Karpas-422 (cell line): Measurements from ENCODE around the gene SNTB2. TPM values are rescaled to one million over a fixed set of nuclear protein-coding genes. Genes with fewer than 3 reads are reported as not detected.
"Not testable (repeated sequence)": the region's sequence is repeated elsewhere in the genome, so short reads cannot be mapped to it uniquely, and the experiment has no call there.

Experiments
- DNase-seq: peaks from one replicate; pipeline ENCODE4 v3.0.0-alpha.2; 2015
- H2AFZ ChIP-seq: fragments of 200-600 bp; sonication (generic); 2 replicates; pipeline ENCODE4 v1.6.1; 2014; ENCODE audit warnings: antibody characterized with exemption, low read length, mixed read lengths
- H3K27ac ChIP-seq: fragments of 200-600 bp; sonication (generic); 2 replicates; pipeline ENCODE4 v1.5.1; 2014; ENCODE audit warnings: mild to moderate bottlenecking, low read length, moderate library complexity
- H3K27me3 ChIP-seq: fragments of 200-600 bp; sonication (generic); 2 replicates; pipeline ENCODE4 v1.6.1; 2014; ENCODE audit warnings: low read length, mixed read lengths
- H3K36me3 ChIP-seq: fragments of 200-600 bp; sonication (generic); 2 replicates; pipeline ENCODE4 v1.6.1; 2014; ENCODE audit warnings: low read length, mixed read lengths; ENCODE audit not compliant: insufficient read depth
- H3K4me1 ChIP-seq: fragments of 200-600 bp; sonication (generic); 2 replicates; pipeline ENCODE4 v1.6.1; 2014; ENCODE audit warnings: mild to moderate bottlenecking, low read length, mixed read lengths
- H3K4me2 ChIP-seq: fragments of 200-600 bp; sonication (generic); 2 replicates; pipeline ENCODE4 v1.6.1; 2014; ENCODE audit warnings: low read length, low read depth, mild to moderate bottlenecking; ENCODE audit not compliant: poor library complexity, severe bottlenecking
- H3K4me3 ChIP-seq: fragments of 200-600 bp; sonication (generic); 2 replicates; pipeline ENCODE4 v1.5.1; 2014; ENCODE audit warnings: mild to moderate bottlenecking, antibody characterized with exemption, low read length, mixed read lengths
- H3K79me2 ChIP-seq: fragments of 200-600 bp; sonication (generic); 2 replicates; pipeline ENCODE4 v1.6.1; 2014; ENCODE audit warnings: mild to moderate bottlenecking, low read length, mixed read lengths
- H3K9ac ChIP-seq: fragments of 200-600 bp; sonication (generic); 2 replicates; pipeline ENCODE4 v1.6.0; 2014; ENCODE audit warnings: low read length
- H3K9me2 ChIP-seq: fragments of 200-600 bp; sonication (generic), shearing (Covaris generic); replicated peaks from 2 replicates; pipeline ENCODE4 v1.6.0; 2014; ENCODE audit warnings: mild to moderate bottlenecking, low read length, moderate library complexity; ENCODE audit not compliant: insufficient read depth
- H3K9me3 ChIP-seq: fragments of 300-700, 200-600 bp; sonication (generic); 2 replicates; pipeline ENCODE4 v1.6.1; 2014; ENCODE audit warnings: low read length, mixed read lengths
- H4K20me1 ChIP-seq: fragments of 200-600 bp; sonication (generic); 2 replicates; pipeline ENCODE4 v1.6.1; 2014; ENCODE audit warnings: mild to moderate bottlenecking, antibody characterized with exemption, low read length, low read depth; ENCODE audit not compliant: insufficient read depth
- total RNA-seq: library from RNA; depleted of rRNA; stranded (reverse); fragments of >200 nt; shearing (Covaris generic); gene quantifications from 2 replicates; pipeline ENCODE4 v1.2.3, GENCODE V29; 2014; ENCODE audit warnings: low replicate concordance; rRNA removed

SNTB2 gene
- 17.7 and 43.3 TPM in 2 replicates for total RNA-seq

GRCh38 chr16:69186642-69187445 lies at the start of gene SNTB2:
SNTB2 (plus strand) TSS chr16:69187164; CDS start chr16:69187167, 3 bp downstream.
- Histone ChIP-seq H3K4me1 (peaks cover 38% of the 10 kb centered on the region), H3K27me3 (no peaks in the 10 kb centered on the region), H2AFZ (peak within 1 kb of the TSS; percentile 72; the same call in 1 of the 2 replicates), H3K27ac (peak within 1 kb of the TSS; percentile 82), H4K20me1 (no peaks in the 10 kb centered on the region), H3K9me3 (no peaks in the 10 kb centered on the region), H3K9me2 (no peaks in the 10 kb centered on the region), H3K4me3 (peak within 1 kb of the TSS; percentile 78), H3K4me2 (peak within 1 kb of the TSS; percentile 96), H3K36me3 (peaks cover 6% of the 10 kb centered on the region; the same call in 1 of the 2 replicates), H3K9ac (peak within 1 kb of the TSS; percentile 81), H3K79me2 (peaks cover 42% of the 10 kb centered on the region)
- peak; percentile 96 for DNase-seq

GRCh38 chr16:69138608-69139007 lies 48.4 kb upstream of the SNTB2 start:
- H3K27ac ChIP-seq: no peak overlapping the region
- H3K9me3 ChIP-seq: no peaks in the 10 kb centered on the region
- peaks cover 8% of the 10 kb centered on the region for H3K4me1 ChIP-seq
- H3K4me2 ChIP-seq: no peak overlapping the region
- peaks cover 75% of the 10 kb centered on the region for H3K36me3 ChIP-seq
- no peaks in the 10 kb centered on the region for H3K9me2 ChIP-seq
- DNase-seq: no peak
- no peak overlapping the region for H3K4me3 ChIP-seq
- peaks cover 8% of the 10 kb centered on the region; the same call in 1 of the 2 replicates for H4K20me1 ChIP-seq
- peaks cover 83% of the 10 kb centered on the region for H3K79me2 ChIP-seq
- no peak overlapping the region for H3K9ac ChIP-seq
- no peaks in the 10 kb centered on the region for H3K27me3 ChIP-seq
- no peak overlapping the region for H2AFZ ChIP-seq

DNA sequence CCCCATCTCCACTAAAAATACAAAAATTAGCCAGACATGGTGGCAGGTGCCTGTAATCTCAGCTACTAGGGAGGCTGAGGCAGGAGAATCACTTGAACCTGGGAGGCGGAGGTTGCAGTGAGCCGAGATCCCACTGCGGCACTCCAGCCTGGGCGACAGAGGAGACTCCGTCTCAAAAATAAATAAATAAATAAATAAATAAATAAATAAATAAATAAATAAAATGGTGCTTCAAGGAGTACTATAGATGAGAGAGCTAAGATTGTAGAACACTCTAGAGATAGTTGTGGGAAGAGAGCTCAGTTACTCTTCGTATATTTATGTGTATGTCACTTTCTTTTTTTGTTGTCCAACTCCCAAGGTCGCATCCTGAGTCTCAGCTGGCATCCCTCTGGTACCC lies 47.5 kb upstream of the SNTB2 start:
- Histone ChIP-seq H3K79me2 (peaks cover 77% of the 10 kb centered on the region), H3K36me3 (peaks cover 70% of the 10 kb centered on the region)
- not testable (repeated sequence) for H3K4me2 ChIP-seq, H3K27me3 ChIP-seq, H3K9me2 ChIP-seq, H4K20me1 ChIP-seq, H3K4me1 ChIP-seq, H3K27ac ChIP-seq, DNase-seq, H3K9ac ChIP-seq, H3K4me3 ChIP-seq, H2AFZ ChIP-seq, H3K9me3 ChIP-seq

GRCh38 chr16:69141014-69141413 lies 46.0 kb upstream of the SNTB2 start:
- no peak for DNase-seq
- H3K4me2 ChIP-seq: no peak overlapping the region
- no peak overlapping the region for H3K9ac ChIP-seq
- H3K9me3 ChIP-seq: no peaks in the 10 kb centered on the region
- 0 out of 2 replicates have a peak, but pooled peaks cover 3% of the 10 kb centered on the region for H4K20me1 ChIP-seq
- no peak overlapping the region for H3K27ac ChIP-seq
- H3K36me3 ChIP-seq: peaks cover 64% of the 10 kb centered on the region
- no peak overlapping the region for H3K4me3 ChIP-seq
- peaks cover 70% of the 10 kb centered on the region for H3K79me2 ChIP-seq
- H3K4me1 ChIP-seq: no peaks in the 10 kb centered on the region
- no peaks in the 10 kb centered on the region for H3K9me2 ChIP-seq
- H3K27me3 ChIP-seq: no peaks in the 10 kb centered on the region
- H2AFZ ChIP-seq: no peak overlapping the region

DNA sequence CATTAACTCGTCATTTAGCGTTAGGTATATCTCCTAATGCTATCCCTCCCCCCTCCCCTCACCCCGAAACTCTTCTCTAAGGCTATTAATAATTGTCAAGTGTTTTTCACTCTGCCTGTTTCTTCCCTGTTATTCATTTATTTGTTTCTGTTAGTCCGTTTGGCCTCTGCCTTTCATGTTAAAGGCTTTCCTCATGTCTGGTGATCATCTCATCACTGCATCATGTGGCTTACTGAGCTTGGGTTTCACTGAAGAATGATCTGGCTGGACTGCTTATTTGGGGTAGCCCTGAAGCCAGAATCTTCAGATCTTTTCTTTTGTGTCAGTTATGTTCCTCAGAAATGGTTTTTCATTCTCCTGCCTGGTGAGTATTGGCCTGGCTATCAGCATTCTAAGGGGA lies 45.0 kb upstream of the SNTB2 start:
- no peaks in the 10 kb centered on the region for H3K9me3 ChIP-seq
- DNase-seq: no peak
- H3K27me3 ChIP-seq: no peaks in the 10 kb centered on the region
- no peaks in the 10 kb centered on the region for H3K9me2 ChIP-seq
- H4K20me1 ChIP-seq: no peaks in the 10 kb centered on the region
- H3K27ac ChIP-seq: no peak overlapping the region
- no peak overlapping the region for H3K9ac ChIP-seq
- H3K36me3 ChIP-seq: peaks cover 62% of the 10 kb centered on the region
- H2AFZ ChIP-seq: no peak overlapping the region
- H3K79me2 ChIP-seq: peaks cover 65% of the 10 kb centered on the region
- no peak overlapping the region for H3K4me2 ChIP-seq
- no peak overlapping the region for H3K4me3 ChIP-seq
- H3K4me1 ChIP-seq: no peaks in the 10 kb centered on the region

DNA sequence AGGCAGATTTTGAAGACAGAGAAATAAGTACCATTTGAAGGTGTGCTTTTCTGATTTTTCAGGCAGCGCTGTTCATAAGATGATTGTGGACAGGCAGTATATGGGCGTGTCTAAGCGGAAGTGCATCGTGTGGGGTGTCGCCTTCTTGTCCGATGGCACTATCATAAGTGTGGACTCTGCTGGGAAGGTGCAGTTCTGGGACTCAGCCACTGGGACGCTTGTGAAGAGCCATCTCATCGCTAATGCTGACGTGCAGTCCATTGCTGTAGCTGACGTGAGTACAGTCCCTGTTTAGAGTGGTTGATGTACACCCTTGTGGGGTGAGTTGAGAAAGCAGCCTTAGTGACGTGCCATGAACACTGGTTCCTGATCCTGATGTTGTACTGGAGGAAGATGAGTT lies 43.8 kb upstream of the SNTB2 start:
- Histone ChIP-seq H3K4me2 (no peak overlapping the region), H3K27me3 (no peaks in the 10 kb centered on the region), H3K27ac (no peak overlapping the region), H3K4me1 (no peaks in the 10 kb centered on the region), H3K36me3 (peaks cover 50% of the 10 kb centered on the region), H4K20me1 (no peaks in the 10 kb centered on the region), H2AFZ (no peak overlapping the region), H3K9me2 (no peaks in the 10 kb centered on the region), H3K9me3 (no peaks in the 10 kb centered on the region), H3K4me3 (no peak overlapping the region), H3K79me2 (peaks cover 58% of the 10 kb centered on the region), H3K9ac (no peak overlapping the region)
- DNase-seq: no peak

DNA sequence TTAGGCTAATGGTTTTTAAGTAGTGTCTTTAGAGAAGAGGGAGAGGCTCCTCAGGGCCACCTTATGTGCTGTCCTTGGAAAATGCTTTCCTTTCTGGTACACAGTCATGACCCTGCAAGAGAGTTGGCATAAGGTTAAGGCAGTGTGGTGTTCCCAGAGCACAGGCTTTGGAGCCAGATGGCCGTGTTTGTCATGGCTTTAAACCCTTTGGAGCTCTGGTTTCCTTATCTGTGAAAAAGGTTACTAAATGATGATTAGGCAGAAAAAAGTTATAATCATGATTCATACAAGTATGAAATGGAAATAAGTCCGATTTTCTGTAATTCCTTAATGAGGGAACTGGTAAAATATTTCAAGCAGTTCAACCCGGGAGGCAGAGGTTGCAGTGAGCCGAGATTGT lies 41.3 kb upstream of the SNTB2 start:
- Histone ChIP-seq H3K36me3 (peaks cover 41% of the 10 kb centered on the region), H2AFZ (no peak overlapping the region), H3K4me2 (no peak overlapping the region), H3K9me3 (no peaks in the 10 kb centered on the region), H3K4me1 (no peaks in the 10 kb centered on the region), H3K27me3 (no peaks in the 10 kb centered on the region), H4K20me1 (peaks cover 4% of the 10 kb centered on the region; the same call in 1 of the 2 replicates), H3K9me2 (no peaks in the 10 kb centered on the region), H3K4me3 (no peak overlapping the region), H3K27ac (no peak overlapping the region), H3K9ac (no peak overlapping the region), H3K79me2 (peaks cover 54% of the 10 kb centered on the region)
- no peak for DNase-seq

GRCh38 chr16:69149621-69150020 lies 37.3 kb upstream of the SNTB2 start:
- H3K27me3 ChIP-seq, H3K9me3 ChIP-seq, H2AFZ ChIP-seq, H3K9ac ChIP-seq, DNase-seq, H3K9me2 ChIP-seq, H3K4me1 ChIP-seq, H4K20me1 ChIP-seq, H3K4me2 ChIP-seq, H3K27ac ChIP-seq, H3K4me3 ChIP-seq: not testable (repeated sequence)
- H3K79me2 ChIP-seq: peaks cover 44% of the 10 kb centered on the region
- peaks cover 41% of the 10 kb centered on the region for H3K36me3 ChIP-seq
